Common myeloid progenitor, CD34-positive (primary cell): ENCODE data around the gene SIX6.
A peak's percentile ranks its signal among the peaks of the same experiment; 100 is the strongest.

Experiments
- CTCF ChIA-PET: fragments of 350-600 bp; sonication (Branson Sonifier 250); formaldehyde crosslinking; loops from one replicate; lab custom pipeline; 2021; ENCODE audit warnings: antibody characterized with exemption; lab: Charles Lee
- POLR2A ChIA-PET: fragments of 350-600 bp; sonication (Branson Sonifier 250); formaldehyde crosslinking; loops from one replicate; lab custom pipeline; 2021; ENCODE audit warnings: antibody characterized with exemption; lab: Charles Lee
- DNase-seq, 3 donors: peaks; one replicate each; pipeline versions ENCODE4 v3.0.0 to v3.0.0-alpha.2; 2013
- H3K27ac ChIP-seq, 2 experiments: 1 replicate in 1 of 2; 2 replicates in 1 of 2; pipeline ENCODE4 v1.7.0; 2013; ENCODE audit warnings: inconsistent platforms in 2 of 2, low read length in 2 of 2, mild to moderate bottlenecking in 2 of 2, low read depth in 1 of 2, moderate library complexity in 1 of 2; ENCODE audit not compliant: severe bottlenecking in 2 of 2, insufficient read depth in 1 of 2, poor library complexity in 1 of 2
- H3K27me3 ChIP-seq, 5 experiments: replicated peaks in 2 of 5; 1 replicate in 3 of 5; 2 replicates in 2 of 5; pipeline versions ENCODE4 v1.6.1 to v1.7.0; 2013; ENCODE audit warnings: low read length in 4 of 5, mild to moderate bottlenecking in 2 of 5, moderate library complexity in 2 of 5, inconsistent platforms in 1 of 5; ENCODE audit not compliant: insufficient read depth in 5 of 5, control insufficient read depth in 4 of 5
- H3K36me3 ChIP-seq, 4 experiments: 1 replicate in 2 of 4; 2 replicates in 2 of 4; pipeline versions ENCODE4 v1.6.1 to v1.7.0; 2013; ENCODE audit warnings: low read length in 3 of 4, control low read depth in 1 of 4, mild to moderate bottlenecking in 1 of 4; ENCODE audit not compliant: control insufficient read depth in 4 of 4, insufficient read depth in 4 of 4
- H3K4me1 ChIP-seq, 4 experiments: 1 replicate in 3 of 4; 2 replicates in 1 of 4; pipeline versions ENCODE4 v1.6.1 to v1.7.1; 2013; ENCODE audit warnings: low read length in 3 of 4, mild to moderate bottlenecking in 3 of 4, control low read depth in 1 of 4, inconsistent platforms in 1 of 4, moderate library complexity in 1 of 4; ENCODE audit not compliant: control insufficient read depth in 4 of 4, insufficient read depth in 4 of 4; ENCODE audit errors: control extremely low read depth in 1 of 4
- H3K4me3 ChIP-seq, 7 experiments: 1 replicate in 4 of 7; 2 replicates in 3 of 7; pipeline versions ENCODE4 v1.5.1 to v1.7.0; 2013; ENCODE audit warnings: mild to moderate bottlenecking in 7 of 7, low read length in 6 of 7, moderate library complexity in 6 of 7, inconsistent platforms in 2 of 7, low read depth in 2 of 7, control low read depth in 1 of 7; ENCODE audit not compliant: insufficient read depth in 4 of 7, control insufficient read depth in 1 of 7; ENCODE audit errors: extremely low read depth in 1 of 7
- H3K9me3 ChIP-seq, 5 experiments: 1 replicate in 4 of 5; 2 replicates in 1 of 5; pipeline versions ENCODE4 v1.6.1 to v1.7.1; 2013; ENCODE audit warnings: low read length in 4 of 5, mild to moderate bottlenecking in 2 of 5, inconsistent platforms in 1 of 5, low read depth in 1 of 5, moderate library complexity in 1 of 5; ENCODE audit not compliant: control insufficient read depth in 4 of 5, insufficient read depth in 2 of 5; ENCODE audit errors: control extremely low read depth in 1 of 5
- WGBS: methylation state at CpG from one replicate; pipeline ENCODE4 v1.1.5; 2013; ENCODE audit not compliant: insufficient coverage; 5-methylcytosine and 5-hydroxymethylcytosine counted together

The SIX6 gene

GRCh38 chr14:60506985-60507829 lies 1.7 kb upstream of the SIX6 start:
- H3K27me3 ChIP-seq: peaks cover 38 to 100% (median 65%) of the 10 kb centered on the region in 5 experiments
- 8% methylated on average over 43 of the region's 48 CpGs for WGBS
- H3K4me3 ChIP-seq: no peak overlapping the region
- peaks cover 0 to 21% (median 11%) of the 10 kb centered on the region in 4 experiments for H3K4me1 ChIP-seq
- H3K27ac ChIP-seq: no peak overlapping the region
- no peak for DNase-seq
- ChIA-PET POLR2A (no interaction called here), CTCF (no interaction called here)
- H3K9me3 ChIP-seq: peaks cover 0 to 3% (median 1%) of the 10 kb centered on the region in 5 experiments
- H3K36me3 ChIP-seq: no peaks in the 10 kb centered on the region

- DNase-seq: no peak
- ChIA-PET CTCF (no interaction called here), POLR2A (no interaction called here)
- H3K36me3 ChIP-seq: no peaks in the 10 kb centered on the region
- peaks cover 0 to 2% (median 0%) of the 10 kb centered on the region in 5 experiments for H3K9me3 ChIP-seq
- WGBS: 0% methylated on average over 1 of the region's 5 CpGs
- no peak overlapping the region for H3K27ac ChIP-seq
- peak overlapping the region in 1 of 7 experiments; percentile 14 for H3K4me3 ChIP-seq
- peaks cover 39 to 100% (median 72%) of the 10 kb centered on the region in 5 experiments for H3K27me3 ChIP-seq
- H3K4me1 ChIP-seq: peaks cover 0 to 21% (median 11%) of the 10 kb centered on the region in 4 experiments
Observed at GRCh38 chr14:60508363-60508706, 611 bp upstream of the SIX6 start.

GRCh38 chr14:60509438-60510253 lies 700 bp downstream of the SIX6 start:
- ChIA-PET POLR2A (no interaction called here), CTCF (no interaction called here)
- 4% methylated on average over 56 of the region's 58 CpGs for WGBS
- H3K4me1 ChIP-seq: peaks cover 0 to 25% (median 13%) of the 10 kb centered on the region in 4 experiments
- peaks cover 37 to 100% (median 77%) of the 10 kb centered on the region in 5 experiments for H3K27me3 ChIP-seq
- H3K9me3 ChIP-seq: peaks cover 0 to 2% (median 0%) of the 10 kb centered on the region in 5 experiments
- no peaks in the 10 kb centered on the region for H3K36me3 ChIP-seq
- peak in 1 of 3 donors; percentile 35 for DNase-seq
- peak overlapping the region in 2 of 7 experiments; percentile 8 to 45 for H3K4me3 ChIP-seq
- no peak overlapping the region for H3K27ac ChIP-seq

- WGBS: 3% methylated on average over 35 of the region's 35 CpGs
- ChIA-PET CTCF (no interaction called here), POLR2A (no interaction called here)
- Histone ChIP-seq H3K27ac (no peak overlapping the region), H3K27me3 (peaks cover 30 to 100% (median 78%) of the 10 kb centered on the region in 5 experiments), H3K4me3 (peak overlapping the region in 1 of 7 experiments; percentile 8), H3K9me3 (peaks cover 0 to 2% (median 0%) of the 10 kb centered on the region in 5 experiments), H3K4me1 (peaks cover 0 to 32% (median 18%) of the 10 kb centered on the region in 4 experiments), H3K36me3 (no peaks in the 10 kb centered on the region)
- DNase-seq: no peak
Observed at GRCh38 chr14:60510254-60510950, 1.5 kb downstream of the SIX6 start.

- CTCF ChIA-PET: no interaction called here
Observed at GRCh38 chr14:60510951-60511599, 2.1 kb downstream of the SIX6 start.

GRCh38 chr14:60512126-60512525 lies 3.2 kb downstream of the SIX6 start:
- DNase-seq: no peak
- no peak overlapping the region for H3K27ac ChIP-seq
- H3K36me3 ChIP-seq: no peaks in the 10 kb centered on the region
- no peak overlapping the region for H3K4me3 ChIP-seq
- WGBS: 0% methylated on average over 2 of the region's 2 CpGs
- peaks cover 0 to 36% (median 22%) of the 10 kb centered on the region in 4 experiments for H3K4me1 ChIP-seq
- peaks cover 0 to 4% (median 0%) of the 10 kb centered on the region in 5 experiments for H3K9me3 ChIP-seq
- H3K27me3 ChIP-seq: peaks cover 40 to 100% (median 78%) of the 10 kb centered on the region in 5 experiments
- ChIA-PET CTCF (interaction anchor here (0.7 to 1.8 kb wide), 3 partner anchors 18 to 313 kb away, joined by 3 to 7 read pairs (median 3); no protein-coding TSS in a partner anchor), POLR2A (no interaction called here)

More at GRCh38 chr14:60510951-60511599, 2.1 kb downstream of the SIX6 start:
- POLR2A ChIA-PET: no interaction called here
- Histone ChIP-seq H3K4me1 (peaks cover 0 to 36% (median 21%) of the 10 kb centered on the region in 4 experiments), H3K9me3 (peaks cover 0 to 4% (median 0%) of the 10 kb centered on the region in 5 experiments), H3K27me3 (peaks cover 29 to 100% (median 78%) of the 10 kb centered on the region in 5 experiments), H3K27ac (no peak overlapping the region), H3K4me3 (no peak overlapping the region), H3K36me3 (no peaks in the 10 kb centered on the region)
- no peak for DNase-seq
- 6% methylated on average over 44 of the region's 49 CpGs for WGBS
